Activated T-cell treated with anti-CD3 and anti-CD28 coated beads for 48 hours (primary cell): ENCODE results near the gene HDGFL1.

ENCODE experiments used
- DNase-seq: peaks from one replicate; pipeline ENCODE4 v3.0.0-alpha.2; 2020; ENCODE audit warnings: low read depth

HDGFL1 gene

GRCh38 chr6:22593895-22594294 is 24.5 kb downstream of the HDGFL1 start:
- DNase-seq: no peak

- no peak for DNase-seq
Measured at GRCh38 chr6:22596011-22596410, 26.6 kb downstream of the HDGFL1 start.

- DNase-seq: no peak
Measured at GRCh38 chr6:22598339-22598738, 29.0 kb downstream of the HDGFL1 start.

- DNase-seq: no peak
Measured at GRCh38 chr6:22600059-22600458, 30.7 kb downstream of the HDGFL1 start.

- DNase-seq: no peak
Measured at GRCh38 chr6:22601984-22602383, 32.6 kb downstream of the HDGFL1 start.

DNA sequence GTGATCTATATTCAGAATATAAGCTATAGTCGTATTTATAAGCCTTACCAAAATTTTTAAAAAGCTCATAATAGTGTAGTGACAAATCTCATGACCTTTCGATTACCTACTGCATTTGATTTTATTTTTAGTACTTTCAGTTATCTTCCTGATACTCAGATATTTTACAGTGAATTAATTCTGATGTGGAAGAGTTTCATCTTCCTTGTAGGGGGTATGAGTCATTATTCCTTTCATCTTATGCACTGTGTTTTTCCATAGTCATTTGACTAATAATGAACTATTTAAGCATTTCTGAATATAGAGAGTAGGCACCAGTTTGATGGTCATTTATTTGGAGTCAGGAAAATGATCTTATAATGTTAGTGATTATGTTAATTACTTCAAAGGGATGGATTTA is 36.4 kb downstream of the HDGFL1 start:
- no peak for DNase-seq

- no peak for DNase-seq
Measured at GRCh38 chr6:22610127-22610526, 40.8 kb downstream of the HDGFL1 start.

DNA sequence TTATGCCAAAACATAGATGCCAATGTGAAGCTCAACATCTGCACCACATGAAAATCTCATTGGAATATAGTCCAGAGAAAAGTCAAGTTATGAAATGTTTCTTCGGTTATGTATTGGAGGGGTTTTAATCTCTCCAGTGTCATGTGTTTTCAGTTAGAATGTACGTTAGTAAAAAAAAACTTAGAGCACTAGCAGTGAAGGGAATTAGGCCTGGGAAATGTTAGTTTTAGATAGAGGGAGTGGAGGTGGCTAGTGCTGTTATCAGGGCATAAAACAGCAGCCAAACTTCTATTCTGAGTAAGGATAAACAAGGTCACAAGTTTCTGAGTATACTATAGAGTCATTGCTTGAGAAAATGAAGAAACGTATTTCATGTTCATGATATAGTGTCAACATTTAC is 42.9 kb downstream of the HDGFL1 start:
- no peak for DNase-seq

DNA sequence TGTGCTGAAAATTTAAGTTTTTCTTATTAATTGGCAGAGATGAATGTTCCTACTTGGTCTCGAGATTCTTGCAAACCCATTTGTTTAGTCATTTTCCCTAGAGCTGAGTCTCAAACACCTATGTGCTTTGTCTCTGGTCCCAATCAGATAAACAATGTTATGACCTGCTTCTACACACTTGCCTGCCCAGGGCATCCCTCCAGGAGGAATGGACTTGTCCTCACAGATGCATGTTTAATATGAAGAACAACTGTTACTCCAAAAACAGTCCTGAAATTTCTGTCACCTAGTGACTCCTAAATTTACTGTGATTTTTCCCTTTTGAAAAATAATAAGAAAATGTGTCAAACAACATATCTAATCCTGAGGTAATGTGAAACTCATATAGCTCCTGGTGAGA is 43.7 kb downstream of the HDGFL1 start:
- no peak for DNase-seq

GRCh38 chr6:22613695-22614094 is 44.3 kb downstream of the HDGFL1 start:
- DNase-seq: no peak

DNA sequence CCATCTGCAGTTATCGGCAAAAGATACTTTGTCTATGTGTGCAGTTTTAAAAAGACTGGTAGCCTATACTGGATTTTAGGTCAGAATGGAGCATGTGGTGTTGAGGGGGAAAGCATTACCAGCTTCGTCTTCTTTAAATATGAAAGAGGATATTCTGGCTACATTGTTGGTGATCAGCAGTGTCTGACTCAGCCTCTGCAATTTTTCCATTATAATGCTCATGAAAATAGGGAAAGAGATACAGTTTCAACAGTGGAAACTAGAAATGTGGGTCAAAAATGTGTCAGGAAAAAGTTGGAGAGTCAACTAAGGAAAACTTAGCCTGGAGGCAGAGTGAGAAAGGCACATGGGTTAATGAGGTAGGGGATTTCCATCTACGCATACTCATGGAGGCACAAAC is 45.2 kb downstream of the HDGFL1 start:
- no peak for DNase-seq

- no peak for DNase-seq
Measured at GRCh38 chr6:22621028-22621427, 51.7 kb downstream of the HDGFL1 start.
